GM21381 (cell line): ENCODE results near the gene SNX7.

ENCODE experiments used
- ATAC-seq: cut with Tn5 transposase; IDR thresholded peaks from one replicate; pipeline ENCODE4 v1.9.1; 2021; ENCODE audit warnings: mild to moderate bottlenecking, moderate library complexity; ENCODE audit not compliant: unreplicated experiment

Gene SNX7

GRCh38 chr1:98661544-98662355 is at the start of gene SNX7:
SNX7 (plus strand) TSS chr1:98661721; CDS start chr1:98661732, 11 bp downstream.
- peak; percentile 93 for ATAC-seq

- ATAC-seq = no peak
These were observed 24.2 kb upstream of the SNX7 start for GRCh38 chr1:98637316-98637715.

GRCh38 chr1:98638185-98638584 is 23.3 kb upstream of the SNX7 start:
- ATAC-seq = no peak

- ATAC-seq = no peak
These were observed 17.0 kb upstream of the SNX7 start for GRCh38 chr1:98644510-98644909.

GRCh38 chr1:98651116-98651632 is 10.3 kb upstream of the SNX7 start:
- ATAC-seq = no peak

GRCh38 chr1:98653123-98653522 is 8.4 kb upstream of the SNX7 start:
- no peak for ATAC-seq

- ATAC-seq = no peak
These were observed 1.6 kb upstream of the SNX7 start for GRCh38 chr1:98659879-98660278.

- ATAC-seq = no peak
These were observed 479 bp upstream of the SNX7 start for GRCh38 chr1:98660940-98661543.

GRCh38 chr1:98662356-98662670 is 792 bp downstream of the SNX7 start:
- peak; percentile 5 for ATAC-seq

- no peak for ATAC-seq
These were observed 7.2 kb downstream of the SNX7 start for GRCh38 chr1:98668733-98669132.

GRCh38 chr1:98669355-98670296 is 8.1 kb downstream of the SNX7 start:
- ATAC-seq = no peak

- no peak for ATAC-seq
These were observed 10.7 kb downstream of the SNX7 start for GRCh38 chr1:98672189-98672588.

GRCh38 chr1:98674075-98674781 is 12.7 kb downstream of the SNX7 start:
- ATAC-seq = no peak

- ATAC-seq = no peak
These were observed 13.8 kb downstream of the SNX7 start for GRCh38 chr1:98675282-98675681.

GRCh38 chr1:98677288-98677687 is 15.8 kb downstream of the SNX7 start:
- no peak for ATAC-seq

GRCh38 chr1:98681812-98682211 is 20.3 kb downstream of the SNX7 start:
- no peak for ATAC-seq

- ATAC-seq = no peak
These were observed 26.7 kb downstream of the SNX7 start for GRCh38 chr1:98688110-98688739.

GRCh38 chr1:98690576-98690975 is 29.1 kb downstream of the SNX7 start:
- ATAC-seq = no peak

GRCh38 chr1:98692482-98692881 is 31.0 kb downstream of the SNX7 start:
- no peak for ATAC-seq

- ATAC-seq = no peak
These were observed 31.9 kb downstream of the SNX7 start for GRCh38 chr1:98693385-98693784.
